Esophagus squamous epithelium (tissue), 5 donors: ENCODE data around the gene PIK3CB. TPM values are rescaled to one million over a fixed set of nuclear protein-coding genes. Genes with fewer than 3 reads are reported as not detected.

ENCODE experiments used
- DNase-seq: peaks from one replicate; lab custom pipeline; 2025; lab: John Stamatoyannopoulos, UW
- H3K27ac ChIP-seq, 4 donors: fragments of 200-600 bp; sonication (generic); one replicate each; pipeline ENCODE4 v1.5.1; 2016 to 2019; ENCODE audit warnings: mild to moderate bottlenecking in 1 of 4
- H3K27me3 ChIP-seq, 4 donors: fragments of 200-600 bp; sonication (generic); 1 replicate in 3 of 4; 2 replicates in 1 of 4; pipeline versions ENCODE4 v1.5.1 to v1.6.0; 2017 to 2021; ENCODE audit warnings: antibody characterized with exemption in 1 of 4
- H3K36me3 ChIP-seq, 3 donors: fragments of 200-600 bp; sonication (generic); one replicate each; pipeline ENCODE4 v1.5.1; 2016 to 2019
- H3K4me1 ChIP-seq, 3 donors: fragments of 200-600 bp; sonication (generic); one replicate each; pipeline ENCODE4 v1.5.1; 2017 to 2019
- H3K4me3 ChIP-seq, 4 donors: fragments of 200-600 bp; sonication (generic); 1 replicate in 3 of 4; 2 replicates in 1 of 4; pipeline ENCODE4 v1.5.1; 2016 to 2019; ENCODE audit warnings: mild to moderate bottlenecking in 2 of 4, moderate library complexity in 1 of 4
- H3K9me3 ChIP-seq, 3 donors: fragments of 200-600 bp; sonication (generic); one replicate each; pipeline ENCODE4 v1.5.1; 2016 to 2019
- CTCF ChIP-seq, 6 experiments: fragments of 450-650 bp in 4 of 6; fragments of 200-600 bp in 2 of 6; sonication (generic) in 2 of 6; IDR thresholded peaks; one replicate each; pipeline ENCODE4 v1.5.1; 2016 to 2019; ENCODE audit warnings: antibody characterized with exemption in 6 of 6, mild to moderate bottlenecking in 4 of 6, moderate library complexity in 4 of 6
- POLR2A ChIP-seq, 4 donors: fragments of 450-650 bp; IDR thresholded peaks; one replicate each; pipeline ENCODE4 v1.6.1; 2017; ENCODE audit warnings: antibody characterized with exemption in 4 of 4, mild to moderate bottlenecking in 4 of 4, moderate library complexity in 3 of 4
- WGBS, 2 donors: methylation state at CpG; one replicate each; pipeline ENCODE4 v1.1.5; 2018; 5-methylcytosine and 5-hydroxymethylcytosine counted together
- intact Hi-C: fragments of 100-400 bp; cut with DNase I; formaldehyde crosslinking; loops from one replicate; pipeline ENCODE4 v1.15.0; 2022
- total RNA-seq, 4 donors: library from RNA; depleted of rRNA; stranded (reverse); fragments of >200 nt; gene quantifications; one replicate each; pipeline ENCODE4 v1.1.0, GENCODE V29; 2016
- donor health status: DM: yes; HTN: yes; CAD: no.

The PIK3CB gene
- total RNA-seq, 4 donors from 2014 or later = 14.7 to 36.2 (median 28.5) TPM

GRCh38 chr3:138629526-138629925, 205.2 kb downstream of the PIK3CB start:
- DNase-seq = no peak
- Histone ChIP-seq H3K4me3 (no peak overlapping the region), H3K4me1 (peaks cover 0 to 11% (median 0%) of the 10 kb centered on the region in 3 donors), H3K27me3 (no peaks in the 10 kb centered on the region), H3K36me3 (peaks cover 0 to 43% (median 0%) of the 10 kb centered on the region in 3 donors), H3K27ac (no peak overlapping the region), H3K9me3 (no peaks in the 10 kb centered on the region)
- intact Hi-C loops = no loop called here
- 72 to 75% methylated on average over 6 of the region's 6 CpGs for WGBS, 2 donors
- TF ChIP-seq POLR2A (IDR thresholded peaks at IDR 0.05) = no peak
- no peak for TF ChIP-seq CTCF (IDR thresholded peaks at IDR 0.05)

GRCh38 chr3:138625707-138626365, 208.9 kb downstream of the PIK3CB start:
- TF ChIP-seq POLR2A (IDR thresholded peaks at IDR 0.05) (no peak), CTCF (IDR thresholded peaks at IDR 0.05) (no peak)

GRCh38 chr3:138624518-138624917, 210.2 kb downstream of the PIK3CB start:
- Histone ChIP-seq H3K36me3 (peaks cover 0 to 17% (median 0%) of the 10 kb centered on the region in 3 donors), H3K9me3 (no peaks in the 10 kb centered on the region), H3K27me3 (no peaks in the 10 kb centered on the region), H3K4me1 (peaks cover 0 to 11% (median 0%) of the 10 kb centered on the region in 3 donors), H3K27ac (no peak overlapping the region), H3K4me3 (no peak overlapping the region)
- intact Hi-C loops = no loop called here
- DNase-seq = no peak
- no peak for TF ChIP-seq CTCF (IDR thresholded peaks at IDR 0.05)
- no peak for TF ChIP-seq POLR2A (IDR thresholded peaks at IDR 0.05)

More at GRCh38 chr3:138625707-138626365, 208.9 kb downstream of the PIK3CB start:
- H3K27ac ChIP-seq = no peak overlapping the region
- H3K9me3 ChIP-seq = no peaks in the 10 kb centered on the region
- no peaks in the 10 kb centered on the region for H3K27me3 ChIP-seq
- intact Hi-C loops = no loop called here
- 43 to 78% methylated on average over 3 of the region's 3 CpGs for WGBS, 2 donors
- peaks cover 0 to 11% (median 0%) of the 10 kb centered on the region in 3 donors for H3K4me1 ChIP-seq
- H3K36me3 ChIP-seq = peaks cover 0 to 28% (median 0%) of the 10 kb centered on the region in 3 donors
- no peak overlapping the region for H3K4me3 ChIP-seq
- no peak for DNase-seq

GRCh38 chr3:138620431-138620830, 214.3 kb downstream of the PIK3CB start:
- peaks cover 0 to under 1% (median 0%) of the 10 kb centered on the region in 3 donors for H3K4me1 ChIP-seq
- H3K27me3 ChIP-seq = no peaks in the 10 kb centered on the region
- no peak for DNase-seq
- intact Hi-C loops = no loop called here
- TF ChIP-seq CTCF (IDR thresholded peaks at IDR 0.05) (no peak), POLR2A (IDR thresholded peaks at IDR 0.05) (no peak)
- H3K36me3 ChIP-seq = peaks cover 0 to 14% (median 0%) of the 10 kb centered on the region in 3 donors
- H3K27ac ChIP-seq = no peak overlapping the region
- H3K9me3 ChIP-seq = no peaks in the 10 kb centered on the region
- H3K4me3 ChIP-seq = no peak overlapping the region
- WGBS, 2 donors = 86 to 88% methylated on average over 4 of the region's 4 CpGs

GRCh38 chr3:138615462-138615861, 219.3 kb downstream of the PIK3CB start:
- no peak for DNase-seq
- WGBS, 2 donors = 85 to 86% methylated on average over 1 of the region's 1 CpG
- H3K27ac ChIP-seq = no peak overlapping the region
- H3K27me3 ChIP-seq = no peaks in the 10 kb centered on the region
- no peak for TF ChIP-seq CTCF (IDR thresholded peaks at IDR 0.05)
- TF ChIP-seq POLR2A (IDR thresholded peaks at IDR 0.05) = no peak
- H3K9me3 ChIP-seq = no peaks in the 10 kb centered on the region
- no peaks in the 10 kb centered on the region for H3K4me1 ChIP-seq
- H3K4me3 ChIP-seq = no peak overlapping the region
- intact Hi-C loops = no loop called here
- H3K36me3 ChIP-seq = no peaks in the 10 kb centered on the region
